HCT116 (cell line): Measurements from ENCODE around the gene DIP2B.
"Not testable (repeated sequence)": the region's sequence is repeated elsewhere in the genome, so short reads cannot be mapped to it uniquely, and the experiment has no call there.

Experiments
- EGR1 ChIP-seq: IDR thresholded peaks from 2 replicates; pipeline ENCODE4 v1.6.1; 2012; ENCODE audit warnings: low read depth
- ELF1 ChIP-seq: IDR thresholded peaks from 2 replicates; pipeline ENCODE4 v1.6.1; 2012; ENCODE audit warnings: low read depth, borderline replicate concordance
- EZH2 ChIP-seq: fragments of 200-600 bp; sonication (generic); IDR thresholded peaks from 2 replicates; pipeline ENCODE4 v1.6.1; 2017; ENCODE audit warnings: antibody characterized with exemption, mixed run types
- EZH2phosphoT487 ChIP-seq: fragments of 200-600 bp; IDR thresholded peaks from 2 replicates; pipeline ENCODE4 v1.6.1; 2018; ENCODE audit warnings: antibody characterized with exemption, borderline replicate concordance
- JUND ChIP-seq: IDR thresholded peaks from 2 replicates; pipeline ENCODE4 v1.6.1; 2012
- POLR2A ChIP-seq: IDR thresholded peaks from 2 replicates; pipeline ENCODE4 v1.7.0; 2011; ENCODE audit warnings: borderline replicate concordance; ENCODE audit not compliant: insufficient read depth, insufficient read length; ENCODE audit errors: extremely low read depth
- POLR2AphosphoS5 ChIP-seq: IDR thresholded peaks from 2 replicates; pipeline ENCODE4 v1.6.1; 2011; ENCODE audit warnings: mild to moderate bottlenecking, low read depth, low read length, moderate library complexity
- RAD21 ChIP-seq: IDR thresholded peaks from 2 replicates; pipeline ENCODE4 v1.6.1; 2012; ENCODE audit warnings: low read depth, mild to moderate bottlenecking
- SIN3A ChIP-seq: IDR thresholded peaks from 2 replicates; pipeline ENCODE4 v1.6.1; 2012; ENCODE audit warnings: low read depth
- YY1 ChIP-seq: IDR thresholded peaks from 2 replicates; pipeline ENCODE4 v1.6.1; 2011; ENCODE audit warnings: low read length, low read depth, moderate library complexity, mild to moderate bottlenecking; ENCODE audit not compliant: insufficient replicate concordance; ENCODE audit errors: extremely low read depth
- TF ChIP-seq, protein P1 (sequence below), 3 experiments: fragments of 200-600 bp in 1 of 3; sonication (generic) in 1 of 3; IDR thresholded peaks in 2 of 3; conservative IDR thresholded peaks in 1 of 3; 2 replicates each; pipeline ENCODE4 v1.5.1; 2012 to 2017; ENCODE audit warnings: low read depth in 2 of 3, low read length in 2 of 3, antibody characterized with exemption in 1 of 3, borderline replicate concordance in 1 of 3, control low read depth in 1 of 3, mild to moderate bottlenecking in 1 of 3, mixed read lengths in 1 of 3, mixed run types in 1 of 3, moderate library complexity in 1 of 3; ENCODE audit not compliant: insufficient read depth in 1 of 3

DNA sequence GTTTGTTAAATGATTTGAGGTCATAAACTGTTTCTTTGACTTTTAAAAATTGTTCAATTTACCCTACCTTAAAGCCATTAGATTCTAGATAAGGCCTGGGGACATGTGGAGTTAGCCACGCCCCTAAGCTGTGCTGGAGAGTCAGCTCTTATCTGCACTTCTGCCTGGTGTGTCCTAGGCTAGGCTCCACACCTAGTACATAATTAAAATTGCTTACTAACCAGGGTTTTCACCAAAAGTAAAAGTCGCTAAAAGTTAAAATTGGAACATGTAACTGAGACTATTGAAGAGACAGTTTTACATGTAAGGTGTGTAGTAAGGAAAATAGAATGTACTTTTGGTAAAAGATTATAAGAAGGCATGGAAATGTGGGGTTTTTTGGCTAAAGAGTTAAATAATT is 264.0 kb downstream of the DIP2B start:
- not testable (repeated sequence) for TF ChIP-seq POLR2A, ELF1, RAD21, SIN3A, YY1, EZH2, EGR1, JUND, EZH2phosphoT487, POLR2AphosphoS5
- TF ChIP-seq, protein P1, sequence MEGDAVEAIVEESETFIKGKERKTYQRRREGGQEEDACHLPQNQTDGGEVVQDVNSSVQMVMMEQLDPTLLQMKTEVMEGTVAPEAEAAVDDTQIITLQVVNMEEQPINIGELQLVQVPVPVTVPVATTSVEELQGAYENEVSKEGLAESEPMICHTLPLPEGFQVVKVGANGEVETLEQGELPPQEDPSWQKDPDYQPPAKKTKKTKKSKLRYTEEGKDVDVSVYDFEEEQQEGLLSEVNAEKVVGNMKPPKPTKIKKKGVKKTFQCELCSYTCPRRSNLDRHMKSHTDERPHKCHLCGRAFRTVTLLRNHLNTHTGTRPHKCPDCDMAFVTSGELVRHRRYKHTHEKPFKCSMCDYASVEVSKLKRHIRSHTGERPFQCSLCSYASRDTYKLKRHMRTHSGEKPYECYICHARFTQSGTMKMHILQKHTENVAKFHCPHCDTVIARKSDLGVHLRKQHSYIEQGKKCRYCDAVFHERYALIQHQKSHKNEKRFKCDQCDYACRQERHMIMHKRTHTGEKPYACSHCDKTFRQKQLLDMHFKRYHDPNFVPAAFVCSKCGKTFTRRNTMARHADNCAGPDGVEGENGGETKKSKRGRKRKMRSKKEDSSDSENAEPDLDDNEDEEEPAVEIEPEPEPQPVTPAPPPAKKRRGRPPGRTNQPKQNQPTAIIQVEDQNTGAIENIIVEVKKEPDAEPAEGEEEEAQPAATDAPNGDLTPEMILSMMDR (IDR thresholded peaks at IDR 0.05 in 2 of 3, conservative IDR thresholded peaks at IDR 0.05 in 1 of 3; ENCODE audit: borderline replicate concordance in 1 of 3, insufficient read depth in 1 of 3, low read depth in 2 of 3, low read length in 2 of 3): not testable (repeated sequence)
